HCT116 (cell line): ENCODE results near the gene GPSM3. TPM values are rescaled to one million over a fixed set of nuclear protein-coding genes. Genes with fewer than 3 reads are reported as not detected.

ENCODE experiments used
- ATAC-seq: fragments of 200-7000 bp; cut with Tn5 transposase; 2 replicates; pipeline ENCODE4 v1.9.1; 2020; ENCODE audit warnings: mild to moderate bottlenecking, moderate library complexity
- BruUV-seq: library from RNA; stranded (reverse); fragments of 400-500 nt; replicated peaks from 2 replicates; lab custom pipeline; 2021; lab: Mats Ljungman, UMichigan
- CTCF ChIA-PET: fragments of 300-600 bp; sonication (Branson Sonifier 250); formaldehyde crosslinking; loops from one replicate; lab custom pipeline; 2021; ENCODE audit warnings: antibody characterized with exemption; lab: Charles Lee
- POLR2A ChIA-PET: fragments of 300-600, 350-600 bp; sonication (Branson Sonifier 250); formaldehyde crosslinking; loops from one replicate; lab custom pipeline; 2021; ENCODE audit warnings: antibody characterized with exemption; lab: Charles Lee
- RAD21 ChIA-PET, 2 experiments: fragments of 300-600 bp; sonication (Branson Sonifier 250); formaldehyde crosslinking; loops; one replicate each; lab custom pipeline; 2023; ENCODE audit warnings: low total read pairs in 2 of 2; ENCODE audit not compliant: uncharacterized antibody in 2 of 2, unreplicated experiment in 2 of 2, low non-redundant PET in 1 of 2; lab: Charles Lee
- DNase-seq: peaks from one replicate; pipeline ENCODE4 v3.0.0-alpha.2; 2010; ENCODE audit warnings: low read depth, low spot score
- H2AFZ ChIP-seq: fragments of 200-600 bp; shearing (Covaris generic), sonication (generic); 2 replicates; pipeline ENCODE4 v1.6.1; 2017; ENCODE audit warnings: low read depth, mixed run types, mixed read lengths, antibody characterized with exemption, low read length; ENCODE audit not compliant: poor library complexity, severe bottlenecking
- H3K27ac ChIP-seq: 2 replicates; pipeline ENCODE4 v1.5.1; 2012; ENCODE audit warnings: low read depth, low read length
- H3K27me3 ChIP-seq: fragments of 200-600 bp; sonication (generic); 2 replicates; pipeline ENCODE4 v1.6.1; 2016; ENCODE audit warnings: mixed run types, low read length, mixed read lengths; ENCODE audit not compliant: insufficient read depth
- H3K36me3 ChIP-seq, 2 experiments: fragments of 200-500 bp in 1 of 2; fragments of 200-600 bp in 1 of 2; sonication (Bioruptor generic) in 1 of 2; sonication (generic) in 1 of 2; 2 replicates each; pipeline versions ENCODE4 v1.5.1 to v1.6.1; 2014 to 2016; ENCODE audit warnings: low read length in 2 of 2, inconsistent platforms in 1 of 2, mixed read lengths in 1 of 2, mixed run types in 1 of 2; ENCODE audit not compliant: insufficient read depth in 2 of 2, control insufficient read depth in 1 of 2
- H3K4me1 ChIP-seq, 2 experiments: fragments of 200-600 bp in 1 of 2; sonication (generic) in 1 of 2; 2 replicates each; pipeline versions ENCODE4 v1.5.1 to v1.6.1; 2012 to 2017; ENCODE audit warnings: low read length in 2 of 2, inconsistent platforms in 1 of 2, mild to moderate bottlenecking in 1 of 2, mixed read lengths in 1 of 2, mixed run types in 1 of 2, moderate library complexity in 1 of 2; ENCODE audit not compliant: insufficient read depth in 2 of 2, control insufficient read depth in 1 of 2
- H3K4me2 ChIP-seq: fragments of 200-600 bp; sonication (generic); 2 replicates; pipeline ENCODE4 v1.6.1; 2017; ENCODE audit warnings: mixed run types, low read length, mixed read lengths
- H3K4me3 ChIP-seq, 2 experiments: fragments of 200-600 bp in 1 of 2; sonication (generic) in 1 of 2; replicated peaks in 1 of 2; 2 replicates each; pipeline ENCODE4 v1.5.1; 2011 to 2016; ENCODE audit warnings: low read length in 2 of 2, control low read depth in 1 of 2, low read depth in 1 of 2, mild to moderate bottlenecking in 1 of 2, mixed read lengths in 1 of 2, mixed run types in 1 of 2
- H3K79me2 ChIP-seq: fragments of 200-600 bp; sonication (generic); 2 replicates; pipeline ENCODE4 v1.6.1; 2017; ENCODE audit warnings: mild to moderate bottlenecking, mixed run types, low read length, moderate library complexity, mixed read lengths; ENCODE audit not compliant: insufficient read depth
- H3K9ac ChIP-seq: fragments of 200-600 bp; sonication (generic); 2 replicates; pipeline ENCODE4 v1.6.1; 2016; ENCODE audit warnings: low read length, mixed read lengths
- H3K9me2 ChIP-seq: fragments of 200-600 bp; sonication (generic), shearing (Covaris generic); 2 replicates; pipeline ENCODE4 v1.6.1; 2017; ENCODE audit warnings: mixed run types, mild to moderate bottlenecking, moderate library complexity; ENCODE audit not compliant: insufficient read depth
- H3K9me3 ChIP-seq, 2 experiments: fragments of 200-500 bp in 1 of 2; fragments of 200-600 bp in 1 of 2; sonication (Bioruptor generic) in 1 of 2; sonication (generic) in 1 of 2; 2 replicates each; pipeline ENCODE4 v1.6.1; 2014 to 2017; ENCODE audit warnings: low read length in 2 of 2, mixed read lengths in 2 of 2, inconsistent platforms in 1 of 2, low read depth in 1 of 2, mild to moderate bottlenecking in 1 of 2, mixed run types in 1 of 2, moderate library complexity in 1 of 2; ENCODE audit not compliant: control insufficient read depth in 1 of 2, insufficient read depth in 1 of 2
- H4K20me1 ChIP-seq: fragments of 200-600 bp; sonication (generic), shearing (Covaris generic); 2 replicates; pipeline ENCODE4 v1.6.1; 2017; ENCODE audit warnings: mixed run types, mild to moderate bottlenecking, moderate library complexity; ENCODE audit not compliant: insufficient read depth
- CEBPB ChIP-seq: IDR thresholded peaks from 2 replicates; pipeline ENCODE4 v1.6.1; 2012; ENCODE audit warnings: low read depth
- EGR1 ChIP-seq: IDR thresholded peaks from 2 replicates; pipeline ENCODE4 v1.6.1; 2012; ENCODE audit warnings: low read depth
- EZH2 ChIP-seq: fragments of 200-600 bp; sonication (generic); IDR thresholded peaks from 2 replicates; pipeline ENCODE4 v1.6.1; 2017; ENCODE audit warnings: antibody characterized with exemption, mixed run types
- FOSL1 ChIP-seq: IDR thresholded peaks from 2 replicates; pipeline ENCODE4 v1.6.1; 2012; ENCODE audit warnings: low read depth
- POLR2AphosphoS5 ChIP-seq: IDR thresholded peaks from 2 replicates; pipeline ENCODE4 v1.6.1; 2011; ENCODE audit warnings: mild to moderate bottlenecking, low read depth, low read length, moderate library complexity
- REST ChIP-seq: IDR thresholded peaks from 2 replicates; pipeline ENCODE4 v1.6.1; 2012; ENCODE audit warnings: low read depth
- SIN3A ChIP-seq: IDR thresholded peaks from 2 replicates; pipeline ENCODE4 v1.6.1; 2012; ENCODE audit warnings: low read depth
- YY1 ChIP-seq: IDR thresholded peaks from 2 replicates; pipeline ENCODE4 v1.6.1; 2011; ENCODE audit warnings: low read length, low read depth, moderate library complexity, mild to moderate bottlenecking; ENCODE audit not compliant: insufficient replicate concordance; ENCODE audit errors: extremely low read depth
- ZBTB33 ChIP-seq: IDR thresholded peaks from 2 replicates; pipeline ENCODE4 v1.6.1; 2011; ENCODE audit warnings: mild to moderate bottlenecking, low read length, moderate library complexity; ENCODE audit not compliant: insufficient replicate concordance; ENCODE audit errors: extremely low read depth
- ZNF274 ChIP-seq: fragments of 200-500 bp; sonication (Bioruptor generic); IDR thresholded peaks from 2 replicates; pipeline ENCODE4 v1.6.1; 2014; ENCODE audit warnings: mild to moderate bottlenecking, low read depth, low read length, inconsistent platforms
- intact Hi-C: fragments of 100-400 bp; cut with micrococcal nuclease; formaldehyde crosslinking; loops from 2 replicates; pipeline ENCODE4 v1.10.0; 2022
- total RNA-seq: library from RNA; stranded (reverse); gene quantifications from one replicate; pipeline ENCODE4 v1.2.1, GENCODE V29; 2021; ENCODE audit not compliant: unreplicated experiment

GPSM3 gene
- total RNA-seq, 1 experiment from 2014 or later, result 1.2 TPM

- Histone ChIP-seq H4K20me1 (no peaks in the 10 kb centered on the region), H3K27ac (peak overlapping the region; percentile 17; the same call in 1 of the 2 replicates), H3K36me3 (peaks cover 10 to 13% of the 10 kb centered on the region in 2 experiments; a peak in 3 of 4 replicates), H3K4me1 (peaks cover 4 to 29% of the 10 kb centered on the region in 2 experiments; a peak in 3 of 4 replicates), H3K4me3 (no peak overlapping the region), H3K27me3 (no peaks in the 10 kb centered on the region), H2AFZ (no peak overlapping the region), H3K9me2 (no peaks in the 10 kb centered on the region), H3K9me3 (no peaks in the 10 kb centered on the region), H3K4me2 (no peak overlapping the region), H3K9ac (no peak overlapping the region), H3K79me2 (peaks cover 8% of the 10 kb centered on the region; the same call in 1 of the 2 replicates)
- no peak for TF ChIP-seq SIN3A
- TF ChIP-seq FOSL1, result no peak
- TF ChIP-seq CEBPB, result no peak
- TF ChIP-seq EZH2, result no peak
- TF ChIP-seq REST, result no peak
- TF ChIP-seq POLR2AphosphoS5, result no peak
- TF ChIP-seq YY1, result no peak
- no peak for TF ChIP-seq ZNF274
- TF ChIP-seq EGR1, result no peak
- no peak for TF ChIP-seq ZBTB33
- ATAC-seq (no peak), DNase-seq (no peak)
- ChIA-PET CTCF (no interaction called here), RAD21 (no interaction called here), POLR2A (interaction anchor here (0.6 kb wide), 1 partner anchor 517 kb away, joined by 4 read pairs; no protein-coding TSS in a partner anchor)
- no TSS peak for BruUV-seq
- intact Hi-C loops, result no loop called here
Measured at GRCh38 chr6:32183030-32183429, 9.4 kb downstream of the GPSM3 start.
